Mucosa of rectum (tissue), 2 donors: Measurements from ENCODE around the gene SIRPA.

ENCODE experiments used
- H3K27ac ChIP-seq, 2 donors: one replicate each; pipeline ENCODE4 v1.7.0; 2013; ENCODE audit warnings: inconsistent platforms in 2 of 2, low read depth in 2 of 2, low read length in 2 of 2
- H3K27me3 ChIP-seq, 2 donors: one replicate each; pipeline ENCODE4 v1.7.0; 2013; ENCODE audit warnings: low read length in 2 of 2; ENCODE audit not compliant: control insufficient read depth in 2 of 2, insufficient read depth in 2 of 2
- H3K36me3 ChIP-seq, 2 donors: one replicate each; pipeline ENCODE4 v1.7.0; 2013; ENCODE audit warnings: low read length in 2 of 2; ENCODE audit not compliant: control insufficient read depth in 2 of 2, insufficient read depth in 2 of 2
- H3K4me1 ChIP-seq, 2 donors: one replicate each; pipeline ENCODE4 v1.7.0; 2013; ENCODE audit warnings: low read length in 2 of 2, mild to moderate bottlenecking in 1 of 2; ENCODE audit not compliant: control insufficient read depth in 2 of 2, insufficient read depth in 2 of 2
- H3K4me3 ChIP-seq, 2 donors: one replicate each; pipeline ENCODE4 v1.7.0; 2013; ENCODE audit warnings: low read length in 2 of 2
- H3K9ac ChIP-seq, 2 donors: one replicate each; pipeline ENCODE4 v1.7.0; 2013; ENCODE audit warnings: low read length in 2 of 2, low read depth in 1 of 2, mild to moderate bottlenecking in 1 of 2
- H3K9me3 ChIP-seq, 2 donors: one replicate each; pipeline ENCODE4 v1.7.0; 2013; ENCODE audit warnings: low read length in 2 of 2; ENCODE audit not compliant: control insufficient read depth in 2 of 2
- donor health status: healthy.
- donor health status: Normal muscosa, but diverticular disease.

SIRPA gene

GRCh38 chr20:1902188-1902587 is 7.0 kb downstream of the SIRPA start:
- no peak overlapping the region for H3K4me3 ChIP-seq
- H3K9me3 ChIP-seq, result no peaks in the 10 kb centered on the region
- no peak overlapping the region for H3K9ac ChIP-seq
- no peaks in the 10 kb centered on the region for H3K36me3 ChIP-seq
- no peaks in the 10 kb centered on the region for H3K27me3 ChIP-seq
- H3K4me1 ChIP-seq, result peaks cover 0 to 6% of the 10 kb centered on the region in 2 donors
- H3K27ac ChIP-seq, result no peak overlapping the region

- no peaks in the 10 kb centered on the region for H3K9me3 ChIP-seq
- no peaks in the 10 kb centered on the region for H3K36me3 ChIP-seq
- H3K27me3 ChIP-seq, result no peaks in the 10 kb centered on the region
- H3K4me1 ChIP-seq, result no peaks in the 10 kb centered on the region
- H3K27ac ChIP-seq, result no peak overlapping the region
- no peak overlapping the region for H3K4me3 ChIP-seq
- H3K9ac ChIP-seq, result no peak overlapping the region
Observed at GRCh38 chr20:1904135-1904534, 8.9 kb downstream of the SIRPA start.

- H3K27me3 ChIP-seq, result no peaks in the 10 kb centered on the region
- no peak overlapping the region for H3K27ac ChIP-seq
- H3K9ac ChIP-seq, result no peak overlapping the region
- H3K4me1 ChIP-seq, result no peaks in the 10 kb centered on the region
- no peaks in the 10 kb centered on the region for H3K9me3 ChIP-seq
- no peaks in the 10 kb centered on the region for H3K36me3 ChIP-seq
- H3K4me3 ChIP-seq, result no peak overlapping the region
Observed at GRCh38 chr20:1905009-1905408, 9.8 kb downstream of the SIRPA start.

- no peaks in the 10 kb centered on the region for H3K36me3 ChIP-seq
- no peak overlapping the region for H3K4me3 ChIP-seq
- no peaks in the 10 kb centered on the region for H3K4me1 ChIP-seq
- no peaks in the 10 kb centered on the region for H3K27me3 ChIP-seq
- H3K27ac ChIP-seq, result no peak overlapping the region
- H3K9me3 ChIP-seq, result no peaks in the 10 kb centered on the region
- H3K9ac ChIP-seq, result no peak overlapping the region
Observed at GRCh38 chr20:1905693-1906092, 10.5 kb downstream of the SIRPA start.

- H3K4me1 ChIP-seq, result no peaks in the 10 kb centered on the region
- H3K9ac ChIP-seq, result no peak overlapping the region
Observed at GRCh38 chr20:1906361-1907051, 11.3 kb downstream of the SIRPA start.

GRCh38 chr20:1907586-1907985 is 12.4 kb downstream of the SIRPA start:
- Histone ChIP-seq H3K9ac (no peak overlapping the region), H3K9me3 (no peaks in the 10 kb centered on the region), H3K4me1 (no peaks in the 10 kb centered on the region), H3K27me3 (no peaks in the 10 kb centered on the region), H3K27ac (no peak overlapping the region), H3K36me3 (no peaks in the 10 kb centered on the region), H3K4me3 (no peak overlapping the region)

More at GRCh38 chr20:1906361-1907051, 11.3 kb downstream of the SIRPA start:
- H3K27ac ChIP-seq, result no peak overlapping the region
- no peak overlapping the region for H3K4me3 ChIP-seq
- H3K27me3 ChIP-seq, result no peaks in the 10 kb centered on the region
- no peaks in the 10 kb centered on the region for H3K36me3 ChIP-seq
- no peaks in the 10 kb centered on the region for H3K9me3 ChIP-seq

- Histone ChIP-seq H3K27me3 (no peaks in the 10 kb centered on the region), H3K4me1 (no peaks in the 10 kb centered on the region), H3K9ac (no peak overlapping the region), H3K36me3 (no peaks in the 10 kb centered on the region), H3K9me3 (no peaks in the 10 kb centered on the region), H3K27ac (no peak overlapping the region), H3K4me3 (no peak overlapping the region)
Observed at GRCh38 chr20:1908191-1908590, 13.0 kb downstream of the SIRPA start.

GRCh38 chr20:1909097-1909496 is 13.9 kb downstream of the SIRPA start:
- Histone ChIP-seq H3K36me3 (no peaks in the 10 kb centered on the region), H3K4me1 (no peaks in the 10 kb centered on the region), H3K9me3 (no peaks in the 10 kb centered on the region), H3K27ac (no peak overlapping the region), H3K4me3 (no peak overlapping the region), H3K9ac (no peak overlapping the region), H3K27me3 (no peaks in the 10 kb centered on the region)

GRCh38 chr20:1911536-1911935 is 16.3 kb downstream of the SIRPA start:
- Histone ChIP-seq H3K4me1 (no peaks in the 10 kb centered on the region), H3K27me3 (no peaks in the 10 kb centered on the region), H3K27ac (no peak overlapping the region), H3K9me3 (no peaks in the 10 kb centered on the region), H3K9ac (no peak overlapping the region), H3K36me3 (peaks cover 0 to 2% of the 10 kb centered on the region in 2 donors), H3K4me3 (no peak overlapping the region)

GRCh38 chr20:1912053-1912452 is 16.8 kb downstream of the SIRPA start:
- no peak overlapping the region for H3K9ac ChIP-seq
- H3K4me1 ChIP-seq, result no peaks in the 10 kb centered on the region
- no peak overlapping the region for H3K27ac ChIP-seq

More at GRCh38 chr20:1912053-1912452, 16.8 kb downstream of the SIRPA start:
- no peak overlapping the region for H3K4me3 ChIP-seq
- H3K36me3 ChIP-seq, result peaks cover 0 to 4% of the 10 kb centered on the region in 2 donors
- H3K9me3 ChIP-seq, result no peaks in the 10 kb centered on the region
- H3K27me3 ChIP-seq, result no peaks in the 10 kb centered on the region
